AG04450 (cell line): ENCODE results near the gene IFNAR2. TPM values are rescaled to one million over a fixed set of nuclear protein-coding genes. Genes with fewer than 3 reads are reported as not detected.

ENCODE experiments used
- CTCF ChIA-PET: fragments of 300-600, 350-600 bp; formaldehyde crosslinking; extraction: SDS; loops from one replicate; lab custom pipeline; 2022; ENCODE audit warnings: antibody characterized with exemption, inconsistent platforms; lab: Charles Lee
- POLR2A ChIA-PET: fragments of 350-600 bp; formaldehyde crosslinking; extraction: SDS; loops from one replicate; lab custom pipeline; 2021; ENCODE audit warnings: antibody characterized with exemption, inconsistent platforms; lab: Yijun Ruan, JAX
- DNase-seq: peaks from one replicate; pipeline ENCODE4 v3.0.0-alpha.2; 2011; ENCODE audit warnings: low read depth, low spot score
- H3K27ac ChIP-seq: one replicate; pipeline ENCODE4 v1.5.1; 2012; ENCODE audit warnings: low read depth, low read length, control low read depth
- H3K27me3 ChIP-seq: one replicate; pipeline ENCODE4 v1.6.0; 2012; ENCODE audit warnings: low read length; ENCODE audit not compliant: control insufficient read depth, insufficient read depth
- H3K4me3 ChIP-seq: 2 replicates; pipeline ENCODE4 v1.5.1; 2011; ENCODE audit warnings: mild to moderate bottlenecking, low read depth, low read length, control low read depth
- H3K9me3 ChIP-seq: 2 replicates; pipeline ENCODE4 v1.5.1; 2012; ENCODE audit warnings: low read length; ENCODE audit not compliant: control insufficient read depth, insufficient read depth
- polyA plus RNA-seq: library from polyadenylated mRNA; depleted of rRNA; stranded (reverse); fragments of >200 nt; gene quantifications from 2 replicates; pipeline ENCODE4 v1.2.3, GENCODE V29; 2011
- TF ChIP-seq, protein P1 (sequence below): IDR thresholded peaks from 2 replicates; pipeline ENCODE4 v1.5.1; 2011; ENCODE audit warnings: low read depth, low read length, control low read depth, inconsistent platforms

Gene IFNAR2
- polyA plus RNA-seq, 1 experiment = 30.8 TPM

DNA sequence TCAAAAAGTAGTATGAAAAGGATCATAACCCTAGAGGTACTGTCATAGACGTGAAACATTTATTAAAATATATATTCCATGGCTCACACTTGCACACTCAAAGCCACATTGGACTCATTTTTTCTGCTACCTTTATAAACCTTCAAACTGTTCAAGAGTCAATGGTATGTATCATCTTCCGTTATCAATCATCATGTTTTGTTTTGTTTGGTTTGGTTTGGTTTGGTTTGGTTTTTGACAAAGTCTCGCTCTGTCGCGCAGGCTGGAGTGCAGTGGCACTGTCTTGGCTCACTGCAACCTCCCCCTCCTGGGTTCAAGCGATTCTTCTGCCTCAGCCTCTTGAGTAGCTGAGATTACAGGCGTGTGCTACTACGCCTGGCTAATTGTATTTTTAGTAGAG is 1.8 kb downstream of the IFNAR2 start:
- CTCF ChIA-PET = no interaction called here
- POLR2A ChIA-PET = interaction anchor here (0.6 kb wide), 1 partner anchor 968 kb away, joined by 3 read pairs; no protein-coding TSS in a partner anchor
- Histone ChIP-seq H3K4me3 (no peak overlapping the region; the same call in 1 of the 2 replicates), H3K27ac (no peak overlapping the region), H3K27me3 (no peaks in the 10 kb centered on the region), H3K9me3 (no peaks in the 10 kb centered on the region; the same call in 1 of the 2 replicates)
- no peak for DNase-seq
- TF ChIP-seq, protein P1, sequence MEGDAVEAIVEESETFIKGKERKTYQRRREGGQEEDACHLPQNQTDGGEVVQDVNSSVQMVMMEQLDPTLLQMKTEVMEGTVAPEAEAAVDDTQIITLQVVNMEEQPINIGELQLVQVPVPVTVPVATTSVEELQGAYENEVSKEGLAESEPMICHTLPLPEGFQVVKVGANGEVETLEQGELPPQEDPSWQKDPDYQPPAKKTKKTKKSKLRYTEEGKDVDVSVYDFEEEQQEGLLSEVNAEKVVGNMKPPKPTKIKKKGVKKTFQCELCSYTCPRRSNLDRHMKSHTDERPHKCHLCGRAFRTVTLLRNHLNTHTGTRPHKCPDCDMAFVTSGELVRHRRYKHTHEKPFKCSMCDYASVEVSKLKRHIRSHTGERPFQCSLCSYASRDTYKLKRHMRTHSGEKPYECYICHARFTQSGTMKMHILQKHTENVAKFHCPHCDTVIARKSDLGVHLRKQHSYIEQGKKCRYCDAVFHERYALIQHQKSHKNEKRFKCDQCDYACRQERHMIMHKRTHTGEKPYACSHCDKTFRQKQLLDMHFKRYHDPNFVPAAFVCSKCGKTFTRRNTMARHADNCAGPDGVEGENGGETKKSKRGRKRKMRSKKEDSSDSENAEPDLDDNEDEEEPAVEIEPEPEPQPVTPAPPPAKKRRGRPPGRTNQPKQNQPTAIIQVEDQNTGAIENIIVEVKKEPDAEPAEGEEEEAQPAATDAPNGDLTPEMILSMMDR = no peak

DNA sequence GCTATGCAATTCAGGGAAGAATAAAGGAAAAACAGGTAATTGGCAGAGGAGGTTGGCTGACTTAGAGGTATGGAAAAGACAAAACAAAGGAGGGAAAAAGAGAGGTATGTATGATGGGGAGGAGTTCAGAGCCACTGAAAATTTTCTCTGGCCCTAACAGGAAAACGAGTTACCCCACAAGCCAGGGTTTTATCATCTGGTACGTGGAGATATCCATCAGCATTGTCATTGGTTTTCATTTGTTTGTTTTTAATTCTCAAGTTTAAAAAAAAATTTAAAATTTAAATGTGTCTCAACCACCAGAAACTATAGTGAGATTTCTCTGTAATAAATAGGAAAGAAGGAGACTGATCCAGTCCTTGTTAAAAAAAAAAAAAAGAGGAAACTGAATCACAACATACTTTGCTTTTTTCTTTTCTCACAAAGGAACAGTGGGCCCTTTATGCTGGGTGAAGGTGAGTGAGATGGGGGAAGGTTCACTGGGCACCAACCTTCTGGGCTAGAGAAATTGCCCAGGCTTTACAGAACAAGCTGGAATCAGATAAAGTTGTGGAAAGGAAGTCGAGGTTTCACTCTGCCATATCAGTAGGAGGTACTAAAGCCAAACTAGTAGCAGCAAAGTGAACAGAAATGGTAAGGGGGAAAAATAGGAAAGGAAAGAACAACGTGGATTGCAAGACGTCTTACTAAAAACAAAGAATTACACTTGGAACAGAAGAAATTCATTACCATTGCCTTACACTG is 2.7 kb downstream of the IFNAR2 start:
- Histone ChIP-seq H3K4me3 (no peak overlapping the region), H3K27ac (no peak overlapping the region), H3K27me3 (no peaks in the 10 kb centered on the region), H3K9me3 (no peaks in the 10 kb centered on the region; the same call in 1 of the 2 replicates)
- TF ChIP-seq, protein P1 = no peak
- CTCF ChIA-PET = no interaction called here
- DNase-seq = no peak
- POLR2A ChIA-PET = no interaction called here

DNA sequence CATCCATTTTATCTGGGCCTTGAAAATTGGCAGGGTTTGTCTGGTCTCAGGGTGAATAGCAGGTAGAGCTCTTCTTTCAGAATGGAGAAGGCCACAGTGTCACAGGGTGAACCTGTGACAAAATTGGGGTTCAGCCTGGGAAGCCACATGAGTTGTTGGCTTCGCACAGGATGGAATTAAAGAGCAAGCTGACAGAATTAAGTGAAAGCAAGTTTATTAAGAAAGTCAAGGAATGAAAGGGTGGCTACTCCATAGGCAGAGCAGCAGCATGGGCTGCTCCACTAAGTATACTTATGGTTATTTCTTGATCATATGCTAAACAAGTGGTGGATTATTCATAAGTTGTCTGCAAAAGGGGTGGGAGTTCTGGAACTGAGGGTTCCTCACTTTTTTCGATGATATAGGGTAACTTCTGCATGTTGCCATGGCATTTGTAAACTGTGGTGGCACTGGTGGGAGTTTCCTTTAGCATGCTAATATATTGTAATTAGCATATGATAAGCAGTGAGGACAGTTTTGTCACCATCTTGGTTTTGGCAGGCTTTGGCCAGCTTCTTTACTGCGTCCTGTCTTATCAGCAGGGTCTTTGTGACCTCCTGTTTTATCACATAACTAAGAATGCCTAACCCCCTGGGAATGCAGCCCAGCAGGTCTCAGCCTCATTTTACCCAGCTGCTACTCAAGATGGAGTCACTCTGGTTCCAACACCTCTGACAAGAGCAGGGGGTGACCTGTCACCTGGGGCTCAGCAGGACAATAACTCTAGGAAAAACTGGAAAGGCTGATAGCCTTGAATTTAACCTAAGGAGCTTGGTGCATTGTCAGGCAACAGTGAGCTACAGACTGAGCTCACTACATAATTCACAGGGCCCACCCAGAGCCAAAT is 5.1 kb downstream of the IFNAR2 start:
- H3K27me3 ChIP-seq = no peaks in the 10 kb centered on the region
- H3K9me3 ChIP-seq = no peaks in the 10 kb centered on the region; the same call in 1 of the 2 replicates
- POLR2A ChIA-PET = no interaction called here
- DNase-seq = no peak
- H3K27ac ChIP-seq = no peak overlapping the region
- CTCF ChIA-PET = interaction anchor here (1.0 to 1.1 kb wide), 3 partner anchors 35 to 90 kb away, joined by 3 read pairs; partner anchors contain the start of gene IFNAR1
- no peak overlapping the region for H3K4me3 ChIP-seq
- TF ChIP-seq, protein P1 = no peak

DNA sequence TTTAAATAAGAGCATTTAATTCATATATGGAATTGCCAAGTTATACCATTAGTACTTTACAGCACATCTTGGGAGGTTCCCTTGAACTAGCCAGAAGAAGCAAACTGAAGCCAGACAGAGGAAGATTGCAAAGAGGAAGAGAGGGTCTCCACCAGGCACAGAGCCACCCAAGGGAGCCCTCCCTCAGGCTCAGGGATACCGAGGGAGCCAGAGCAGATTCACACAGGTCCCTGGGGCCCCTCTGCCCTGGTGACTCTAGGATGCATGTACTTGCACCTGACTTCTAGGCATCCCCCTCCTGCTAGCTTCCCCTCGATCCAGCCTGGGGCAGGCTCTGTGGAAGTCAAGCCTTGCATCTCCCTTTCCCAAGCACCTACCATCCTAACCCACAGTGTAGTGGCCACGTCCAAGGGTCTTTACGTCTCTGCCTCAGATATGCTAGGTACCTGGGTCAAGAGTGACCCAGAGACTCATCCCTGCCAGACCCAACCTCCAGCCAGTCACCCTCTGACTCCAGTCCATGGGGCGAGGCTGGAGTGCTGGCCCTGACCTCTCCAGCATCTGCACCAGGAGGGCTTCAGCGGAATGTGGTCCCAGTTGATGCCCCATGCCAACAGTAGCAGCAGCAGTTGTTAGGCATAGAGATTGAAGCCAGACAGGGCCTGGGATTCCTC is 6.4 kb downstream of the IFNAR2 start:
- Histone ChIP-seq H3K4me3 (no peak overlapping the region), H3K9me3 (no peaks in the 10 kb centered on the region), H3K27ac (no peak overlapping the region), H3K27me3 (no peaks in the 10 kb centered on the region)
- CTCF ChIA-PET = no interaction called here
- DNase-seq = no peak
- POLR2A ChIA-PET = no interaction called here
- TF ChIP-seq, protein P1 = no peak
